Spleen (tissue), 11 donors: ENCODE results near the gene DCDC1. TPM values are rescaled to one million over a fixed set of nuclear protein-coding genes. Genes with fewer than 3 reads are reported as not detected.

Source experiments
- DNase-seq: peaks from one replicate; pipeline ENCODE4 v3.0.0-alpha.2; 2020
- H3K27ac ChIP-seq, 8 donors: fragments of 200-600 bp; sonication (generic) in 7 of 8; 1 replicate in 4 of 8; 2 replicates in 4 of 8; pipeline versions ENCODE4 v1.5.0 to v1.8.0; 2016 to 2021; ENCODE audit warnings: inconsistent platforms in 4 of 8, mild to moderate bottlenecking in 4 of 8, moderate library complexity in 1 of 8
- H3K27me3 ChIP-seq, 7 donors: fragments of 200-600 bp; sonication (generic) in 6 of 7; replicated peaks in 1 of 7; 1 replicate in 4 of 7; 2 replicates in 3 of 7; pipeline versions ENCODE4 v1.5.0 to v1.8.0; 2016 to 2021; ENCODE audit warnings: inconsistent platforms in 3 of 7, mild to moderate bottlenecking in 1 of 7
- H3K36me3 ChIP-seq, 6 donors: fragments of 200-600 bp; sonication (generic) in 5 of 6; 1 replicate in 4 of 6; 2 replicates in 2 of 6; pipeline versions ENCODE4 v1.5.0 to v1.8.0; 2016 to 2021; ENCODE audit warnings: inconsistent platforms in 2 of 6
- H3K4me1 ChIP-seq, 6 donors: fragments of 200-600 bp; sonication (generic) in 5 of 6; 1 replicate in 3 of 6; 2 replicates in 3 of 6; pipeline versions ENCODE4 v1.5.0 to v1.8.0; 2016 to 2021; ENCODE audit warnings: inconsistent platforms in 3 of 6
- H3K4me3 ChIP-seq, 8 donors: fragments of 200-600 bp; sonication (generic) in 7 of 8; 1 replicate in 4 of 8; 2 replicates in 4 of 8; pipeline versions ENCODE4 v1.5.0 to v1.8.0; 2016 to 2021; ENCODE audit warnings: inconsistent platforms in 4 of 8, mild to moderate bottlenecking in 4 of 8, moderate library complexity in 2 of 8
- H3K9me3 ChIP-seq, 8 donors: fragments of 200-600 bp; sonication (generic) in 7 of 8; 1 replicate in 4 of 8; 2 replicates in 4 of 8; pipeline versions ENCODE4 v1.5.0 to v1.8.0; 2016 to 2021; ENCODE audit warnings: inconsistent platforms in 4 of 8
- CTCF ChIP-seq, 11 experiments: fragments of 200-600 bp in 7 of 11; fragments of 450-650 bp in 4 of 11; sonication (generic) in 4 of 11; IDR thresholded peaks in 8 of 11; conservative IDR thresholded peaks in 3 of 11; 1 replicate in 7 of 11; 2 replicates in 4 of 11; pipeline versions ENCODE4 v1.4.0 to v1.8.0; 2016 to 2021; ENCODE audit warnings: antibody characterized with exemption in 11 of 11, inconsistent platforms in 4 of 11, mild to moderate bottlenecking in 1 of 11
- POLR2A ChIP-seq, 3 donors: fragments of 450-650 bp; IDR thresholded peaks; one replicate each; pipeline ENCODE4 v1.5.1; 2017; ENCODE audit warnings: antibody characterized with exemption in 3 of 3, mild to moderate bottlenecking in 1 of 3
- POLR2AphosphoS5 ChIP-seq, 3 donors: sonication (generic); formaldehyde crosslinking; IDR thresholded peaks; one replicate each; pipeline ENCODE4 v1.5.1; 2017; ENCODE audit warnings: antibody characterized with exemption in 3 of 3
- WGBS, 5 donors: extraction: QIAGEN DNeasy Blood & Tissue Kit in 3 of 5; methylation state at CpG; one replicate each; pipeline versions ENCODE4 v1.1.5 to v1.1.7; 2013 to 2018; 5-methylcytosine and 5-hydroxymethylcytosine counted together
- intact Hi-C: fragments of 100-400 bp; cut with DNase I; formaldehyde crosslinking; loops from one replicate; pipeline ENCODE4 v1.15.0; 2023; ENCODE audit warnings: low total_unique reads
- polyA plus RNA-seq, 3 donors: library from polyadenylated mRNA; stranded (reverse); fragments of 200-250 nt; gene quantifications; one replicate each; pipeline ENCODE4 v1.2.1, GENCODE V29; 2013
- total RNA-seq, 7 donors: library from RNA; depleted of rRNA in 3 of 7; stranded (reverse); fragments of >200 nt in 3 of 7; fragmentation: NEBNext Ultra II Directional in 4 of 7; extraction: Animal tissue kit (Norgen Biotek cat#: 25700) in 4 of 7; gene quantifications; one replicate each; pipeline versions ENCODE4 v1.1.0 to v1.2.1, GENCODE V29; 2016 to 2021
- donor health status: healthy with polysubstance abuse.
- donor health status: DM: no; HTN: no; CAD: no; lungs with moderate emphysema.
- donor health status: DM: no; HTN: no; CAD: no.
- donor health status: Bipolar disorder and iron deficiency.
- donor health status: healthy.
- donor health status: DM: no; HTN: no; CAD: no.
- donor health status: DM: yes; HTN: yes; CAD: no.

DCDC1 gene
- total and polyA plus RNA-seq, 10 donors: 0.03 to 0.88 (median 0.25) TPM; not detected in 6

- Histone ChIP-seq H3K27me3 (peaks cover 0 to 3% (median 0%) of the 10 kb centered on the region in 7 donors), H3K36me3 (no peaks in the 10 kb centered on the region), H3K27ac (no peak overlapping the region), H3K9me3 (no peaks in the 10 kb centered on the region), H3K4me3 (no peak overlapping the region), H3K4me1 (no peaks in the 10 kb centered on the region)
- DNase-seq: no peak
- 73 to 92% (median 86%) methylated on average over 4 of the region's 4 CpGs for WGBS, 5 donors
- TF ChIP-seq POLR2A (IDR thresholded peaks at IDR 0.05): no peak
- TF ChIP-seq POLR2AphosphoS5 (IDR thresholded peaks at IDR 0.05): no peak
- no peak for TF ChIP-seq CTCF (IDR thresholded peaks at IDR 0.05 in 8 of 11, conservative IDR thresholded peaks at IDR 0.05 in 3 of 11)
- intact Hi-C loops: no loop called here
These were observed 378.2 kb downstream of the DCDC1 start for GRCh38 chr11:30991376-30991775.

GRCh38 chr11:30990625-30991296 lies 378.8 kb downstream of the DCDC1 start:
- WGBS, 5 donors: 77 to 87% (median 80%) methylated on average over 7 of the region's 7 CpGs
- TF ChIP-seq POLR2AphosphoS5 (IDR thresholded peaks at IDR 0.05): no peak
- no peak for TF ChIP-seq CTCF (IDR thresholded peaks at IDR 0.05 in 8 of 11, conservative IDR thresholded peaks at IDR 0.05 in 3 of 11)
- no peak for TF ChIP-seq POLR2A (IDR thresholded peaks at IDR 0.05)
- Histone ChIP-seq H3K27me3 (peaks cover 0 to 3% (median 0%) of the 10 kb centered on the region in 7 donors), H3K9me3 (no peaks in the 10 kb centered on the region), H3K27ac (no peak overlapping the region), H3K36me3 (no peaks in the 10 kb centered on the region), H3K4me3 (no peak overlapping the region), H3K4me1 (no peaks in the 10 kb centered on the region)
- intact Hi-C loops: no loop called here
- DNase-seq: no peak

GRCh38 chr11:30987819-30988218 lies 381.7 kb downstream of the DCDC1 start:
- no peak for TF ChIP-seq CTCF (IDR thresholded peaks at IDR 0.05 in 8 of 11, conservative IDR thresholded peaks at IDR 0.05 in 3 of 11)
- TF ChIP-seq POLR2A (IDR thresholded peaks at IDR 0.05): no peak
- no peak for TF ChIP-seq POLR2AphosphoS5 (IDR thresholded peaks at IDR 0.05)
- peaks cover 0 to 3% (median 0%) of the 10 kb centered on the region in 7 donors for H3K27me3 ChIP-seq
- no peak overlapping the region for H3K27ac ChIP-seq
- no peaks in the 10 kb centered on the region for H3K36me3 ChIP-seq
- no peaks in the 10 kb centered on the region for H3K4me1 ChIP-seq
- DNase-seq: no peak
- intact Hi-C loops: no loop called here
- no peak overlapping the region for H3K4me3 ChIP-seq
- H3K9me3 ChIP-seq: no peaks in the 10 kb centered on the region

GRCh38 chr11:30985536-30985935 lies 384.0 kb downstream of the DCDC1 start:
- Histone ChIP-seq H3K36me3 (no peaks in the 10 kb centered on the region), H3K4me1 (no peaks in the 10 kb centered on the region), H3K27ac (no peak overlapping the region), H3K27me3 (no peaks in the 10 kb centered on the region), H3K9me3 (no peaks in the 10 kb centered on the region), H3K4me3 (no peak overlapping the region)
- DNase-seq: no peak
- no peak for TF ChIP-seq POLR2A (IDR thresholded peaks at IDR 0.05)
- TF ChIP-seq CTCF (IDR thresholded peaks at IDR 0.05 in 8 of 11, conservative IDR thresholded peaks at IDR 0.05 in 3 of 11): no peak
- TF ChIP-seq POLR2AphosphoS5 (IDR thresholded peaks at IDR 0.05): no peak
- intact Hi-C loops: no loop called here
